Uterus (tissue), 2 donors: Measurements from ENCODE around the gene TSNAXIP1.

Experiments
- CTCF ChIP-seq, 4 experiments: fragments of 200-600 bp in 2 of 4; fragments of 450-650 bp in 2 of 4; sonication (generic) in 2 of 4; IDR thresholded peaks; one replicate each; pipeline ENCODE4 v1.5.1; 2016 to 2019; ENCODE audit warnings: antibody characterized with exemption in 4 of 4, mild to moderate bottlenecking in 2 of 4, moderate library complexity in 1 of 4
- POLR2A ChIP-seq, 2 donors: fragments of 450-650 bp; IDR thresholded peaks; one replicate each; pipeline ENCODE4 v1.6.1; 2016; ENCODE audit warnings: antibody characterized with exemption in 2 of 2, mild to moderate bottlenecking in 1 of 2, moderate library complexity in 1 of 2

DNA sequence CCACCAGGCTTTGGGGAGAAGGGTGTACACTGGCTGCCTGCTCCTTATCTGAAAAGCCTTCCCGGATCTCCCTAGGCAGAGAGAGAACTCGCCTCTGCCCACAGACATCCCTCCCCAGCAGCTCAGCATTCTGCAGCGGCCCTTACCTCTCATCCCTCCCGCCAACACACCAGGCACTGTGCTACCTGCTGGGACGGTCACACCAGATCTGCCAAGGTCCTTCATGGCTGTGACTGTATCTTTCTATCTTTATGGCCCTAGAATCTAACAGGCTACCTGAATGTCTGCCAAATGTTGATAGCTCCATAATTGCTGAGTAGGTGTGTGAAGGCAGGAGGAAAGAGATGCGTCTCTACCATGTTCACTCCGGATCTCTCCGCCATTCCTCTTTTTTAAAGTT is 7.9 kb downstream of the TSNAXIP1 start:
- TF ChIP-seq CTCF (IDR thresholded peaks at IDR 0.05) (no peak), POLR2A (IDR thresholded peaks at IDR 0.05) (no peak)
